Stimulated activated naive B cell treated with anti-CD40 and anti-IgM and Interleukin-4, amounts not matched to agents 10 μg/mL and 1 μg/mL and 100 μg/mL, for 72 hours (primary cell): ENCODE results near the gene GOT2.
"Not testable (repeated sequence)": the region's sequence is repeated elsewhere in the genome, so short reads cannot be mapped to it uniquely, and the experiment has no call there.

Source experiments
- ATAC-seq, 2 donors: fragments of 150-1000 bp; cut with Tn5 transposase; replicated peaks; 2 replicates each; pipeline ENCODE4 v1.10.0; 2021; ENCODE audit warnings: moderate library complexity in 1 of 2
- DNase-seq: peaks from one replicate; pipeline ENCODE4 v3.0.0; 2021
- H3K27ac Mint-ChIP-seq: one replicate; pipeline ENCODE4 v1.8.0; 2022; ENCODE audit warnings: mild to moderate bottlenecking, mixed read lengths
- H3K27me3 Mint-ChIP-seq, 2 donors: one replicate each; pipeline ENCODE4 v1.8.0; 2022; ENCODE audit warnings: mixed read lengths in 2 of 2
- H3K36me3 Mint-ChIP-seq, 2 donors: one replicate each; pipeline ENCODE4 v1.8.0; 2022; ENCODE audit warnings: mixed read lengths in 2 of 2, mild to moderate bottlenecking in 1 of 2
- H3K4me1 Mint-ChIP-seq, 2 donors: one replicate each; pipeline ENCODE4 v1.8.0; 2022; ENCODE audit warnings: mixed read lengths in 2 of 2, mild to moderate bottlenecking in 1 of 2
- H3K4me3 Mint-ChIP-seq, 2 donors: one replicate each; pipeline ENCODE4 v1.8.0; 2022; ENCODE audit warnings: mild to moderate bottlenecking in 2 of 2, mixed read lengths in 2 of 2, moderate library complexity in 1 of 2
- H3K9me3 Mint-ChIP-seq, 2 donors: one replicate each; pipeline ENCODE4 v1.8.0; 2022; ENCODE audit warnings: mixed read lengths in 2 of 2, mild to moderate bottlenecking in 1 of 2

Gene GOT2

DNA sequence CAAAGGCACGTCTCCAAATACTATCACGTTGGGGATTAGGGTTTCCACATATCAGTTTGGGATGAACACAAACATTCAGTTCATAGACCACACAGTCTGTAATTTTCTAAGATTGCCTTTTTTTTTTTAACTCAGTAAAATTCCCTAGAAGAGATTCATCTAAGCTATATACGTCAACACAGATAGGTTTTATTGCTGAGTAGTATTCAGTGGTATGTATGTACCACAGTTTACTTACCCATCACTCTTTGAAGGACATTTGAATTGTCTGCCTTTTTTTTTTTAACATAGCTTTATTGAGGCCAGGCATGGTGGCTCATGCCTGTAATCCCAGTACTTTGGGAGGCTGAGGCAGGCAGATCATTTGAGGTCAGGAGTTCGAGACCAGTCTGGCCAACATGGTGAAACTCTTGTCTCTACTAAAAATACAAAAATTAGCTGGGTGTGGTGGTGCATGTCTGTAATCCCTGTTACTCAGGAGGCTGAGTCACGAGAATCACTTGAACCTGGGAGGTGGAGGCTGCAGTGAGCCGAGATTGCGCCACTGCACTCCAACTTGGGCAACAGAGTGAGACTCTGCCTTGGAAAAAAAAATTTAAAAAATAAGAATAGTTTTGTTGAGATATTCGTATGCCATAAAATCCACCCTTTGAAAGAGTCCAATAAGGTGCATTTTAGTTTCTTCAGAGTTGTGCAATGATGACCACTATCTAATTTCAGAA lies 47.0 kb downstream of the GOT2 start:
- not testable (repeated sequence) for H3K27ac Mint-ChIP-seq, H3K9me3 Mint-ChIP-seq, ATAC-seq, H3K4me3 Mint-ChIP-seq, DNase-seq, H3K36me3 Mint-ChIP-seq
- Mint-ChIP-seq H3K27me3 (peaks cover 5 to 13% of the 10 kb centered on the region in 2 donors), H3K4me1 (peaks cover 15 to 20% of the 10 kb centered on the region in 2 donors)

DNA sequence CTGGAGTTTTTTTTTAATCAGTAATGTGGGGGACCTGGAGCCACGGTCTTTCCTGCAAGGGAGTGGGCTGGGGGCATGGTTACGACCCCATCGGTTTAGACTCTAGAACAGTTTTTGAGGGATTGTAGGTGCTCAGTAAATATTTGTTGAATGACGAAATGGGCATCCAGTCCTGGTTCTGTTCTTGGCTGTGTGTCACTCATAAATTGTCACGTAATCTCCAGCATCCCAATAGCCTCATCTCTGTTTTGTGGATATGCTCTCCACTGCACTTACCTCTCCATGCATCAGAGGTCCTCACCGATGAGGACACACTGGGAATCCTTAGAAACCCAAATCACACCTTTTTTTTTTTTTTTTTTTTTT lies 49.0 kb downstream of the GOT2 start:
- Mint-ChIP-seq H3K4me1 (peaks cover 18 to 26% of the 10 kb centered on the region in 2 donors), H3K27ac (no peak overlapping the region), H3K36me3 (peaks cover 4 to 10% of the 10 kb centered on the region in 2 donors)

DNA sequence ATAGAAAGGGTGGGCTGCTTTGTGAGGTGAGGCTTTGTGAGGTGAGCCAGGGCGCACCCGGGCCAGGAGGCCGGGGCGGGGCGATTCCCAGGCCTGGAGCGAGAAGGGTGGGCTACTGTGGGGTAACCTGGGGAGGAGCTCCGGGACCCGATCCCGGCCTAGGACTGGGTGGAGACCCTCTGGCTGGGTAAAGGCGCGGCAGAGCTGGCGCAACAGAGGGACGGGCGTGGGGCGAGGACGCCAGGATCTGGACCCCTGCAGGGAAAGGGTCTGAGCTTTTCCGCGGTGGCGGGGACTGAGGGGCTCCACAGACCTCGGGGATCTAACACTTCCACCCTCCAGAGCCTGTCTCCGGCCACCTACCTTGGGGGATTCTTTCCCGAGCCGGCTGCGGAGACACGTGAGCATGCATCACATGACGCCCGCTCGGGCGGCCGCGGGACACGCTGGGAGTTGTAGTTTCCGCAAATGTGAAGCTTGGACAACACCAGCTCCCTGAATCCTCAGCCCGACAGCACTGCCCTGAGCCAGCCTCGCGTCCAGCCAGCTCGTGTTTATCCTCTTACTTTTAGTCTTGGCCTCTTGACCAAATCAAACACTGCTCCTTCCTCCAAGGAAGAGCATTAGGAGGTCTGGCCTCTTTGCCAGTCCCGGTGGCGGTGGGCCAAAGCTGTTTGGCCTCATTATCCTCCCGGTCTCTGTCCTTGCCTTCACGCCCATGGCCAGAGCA lies 49.6 kb downstream of the GOT2 start, which contains the start of gene SLC38A7:
Gene SLC38A7 (minus strand): TSS at position 417 of the 730 bp plus-strand sequence. CDS start 4,644 bp downstream, outside the sequence.
- ATAC-seq: peak; percentile 98
- peaks cover 0 to 2% of the 10 kb centered on the region in 2 donors for H3K27me3 Mint-ChIP-seq
- peak within 1 kb of the TSS; percentile 92 for H3K27ac Mint-ChIP-seq
- peak within 1 kb of the TSS; percentile 90 to 94 for H3K4me3 Mint-ChIP-seq
- peaks cover 18 to 26% of the 10 kb centered on the region in 2 donors for H3K4me1 Mint-ChIP-seq
- peaks cover 4 to 16% of the 10 kb centered on the region in 2 donors for H3K36me3 Mint-ChIP-seq
- H3K9me3 Mint-ChIP-seq: no peaks in the 10 kb centered on the region
- peak; percentile 68 for DNase-seq

More for the DNA sequence above, 49.0 kb downstream of the GOT2 start:
- H3K27me3 Mint-ChIP-seq: peaks cover 0 to 7% of the 10 kb centered on the region in 2 donors
- ATAC-seq (no peak), DNase-seq (no peak)
- H3K4me3 Mint-ChIP-seq: peak overlapping the region; percentile 90 to 94
- H3K9me3 Mint-ChIP-seq: no peaks in the 10 kb centered on the region

- no peak for ATAC-seq
- Mint-ChIP-seq H3K36me3 (peaks cover 4 to 19% of the 10 kb centered on the region in 2 donors), H3K4me3 (peak overlapping the region; percentile 90 to 94), H3K27ac (peak overlapping the region; percentile 92), H3K9me3 (no peaks in the 10 kb centered on the region), H3K4me1 (peaks cover 18 to 26% of the 10 kb centered on the region in 2 donors), H3K27me3 (no peaks in the 10 kb centered on the region)
- DNase-seq: no peak
Measured at GRCh38 chr16:58684001-58684353, 50.1 kb downstream of the GOT2 start.

DNA sequence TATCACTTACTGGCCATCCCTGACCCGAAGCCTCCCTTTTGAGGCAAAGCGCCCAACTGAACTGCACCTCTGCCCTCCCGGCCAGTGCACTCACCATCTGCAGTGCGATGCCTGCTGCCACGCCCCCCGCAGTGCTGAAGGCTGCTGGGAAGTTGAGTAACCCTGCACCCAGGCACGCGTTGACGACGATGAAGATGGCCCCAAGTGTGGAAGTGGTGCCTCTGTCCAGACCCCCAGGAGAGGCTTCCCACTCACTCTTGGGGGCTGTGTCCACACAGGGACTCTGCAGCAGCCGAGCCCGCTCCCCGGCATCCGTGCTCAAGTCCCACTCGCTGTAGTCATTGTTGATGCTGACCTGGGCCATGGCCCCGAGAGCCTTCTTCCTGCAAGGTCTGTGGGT lies 54.4 kb downstream of the GOT2 start:
- Mint-ChIP-seq H3K4me3 (no peak overlapping the region), H3K36me3 (peaks cover 32 to 51% of the 10 kb centered on the region in 2 donors), H3K27me3 (no peaks in the 10 kb centered on the region), H3K4me1 (peaks cover 17 to 27% of the 10 kb centered on the region in 2 donors), H3K9me3 (no peaks in the 10 kb centered on the region), H3K27ac (no peak overlapping the region)
- no peak for DNase-seq
- ATAC-seq: no peak

GRCh38 chr16:58678716-58679115 lies 55.4 kb downstream of the GOT2 start:
- H3K9me3 Mint-ChIP-seq: no peaks in the 10 kb centered on the region
- DNase-seq: no peak
- H3K36me3 Mint-ChIP-seq: peaks cover 33 to 53% of the 10 kb centered on the region in 2 donors
- no peak for ATAC-seq
- no peaks in the 10 kb centered on the region for H3K27me3 Mint-ChIP-seq
- no peak overlapping the region for H3K4me3 Mint-ChIP-seq
- no peak overlapping the region for H3K27ac Mint-ChIP-seq
- H3K4me1 Mint-ChIP-seq: peaks cover 10 to 18% of the 10 kb centered on the region in 2 donors

- ATAC-seq (no peak), DNase-seq (no peak)
- H3K4me3 Mint-ChIP-seq: no peak overlapping the region
- peaks cover 36 to 53% of the 10 kb centered on the region in 2 donors for H3K36me3 Mint-ChIP-seq
- H3K4me1 Mint-ChIP-seq: peaks cover 6 to 13% of the 10 kb centered on the region in 2 donors
- no peaks in the 10 kb centered on the region for H3K9me3 Mint-ChIP-seq
- H3K27me3 Mint-ChIP-seq: no peaks in the 10 kb centered on the region
- no peak overlapping the region for H3K27ac Mint-ChIP-seq
Measured at GRCh38 chr16:58678269-58678668, 55.8 kb downstream of the GOT2 start.

GRCh38 chr16:58670946-58671583 lies 63.1 kb downstream of the GOT2 start:
- Mint-ChIP-seq H3K9me3 (no peaks in the 10 kb centered on the region), H3K4me1 (peaks cover 0 to 5% of the 10 kb centered on the region in 2 donors), H3K36me3 (peaks cover 41 to 48% of the 10 kb centered on the region in 2 donors), H3K27ac (no peak overlapping the region), H3K27me3 (no peaks in the 10 kb centered on the region), H3K4me3 (no peak overlapping the region)
- no peak for DNase-seq
- no peak for ATAC-seq

DNA sequence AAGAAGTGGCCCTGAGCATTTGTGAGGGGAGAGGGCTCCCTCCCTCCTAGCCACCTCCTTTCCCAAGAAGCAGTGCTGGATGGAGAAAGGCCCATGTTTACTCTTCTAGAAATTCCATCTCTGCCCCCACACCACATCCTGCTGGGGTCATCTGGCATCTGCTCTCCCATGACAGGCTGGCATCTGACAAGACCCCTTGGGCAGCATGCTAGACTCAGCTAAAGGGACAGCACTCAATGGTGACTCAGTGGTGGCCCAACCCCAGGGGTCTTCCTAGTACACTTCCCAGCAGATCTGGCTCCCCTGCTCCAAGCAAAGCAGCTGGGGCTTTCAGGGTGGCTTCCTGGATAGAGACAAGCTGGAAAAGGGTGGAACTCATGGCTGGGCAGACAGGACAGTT lies 63.9 kb downstream of the GOT2 start:
- Mint-ChIP-seq H3K4me3 (no peak overlapping the region), H3K36me3 (peaks cover 43 to 50% of the 10 kb centered on the region in 2 donors), H3K27ac (no peak overlapping the region), H3K9me3 (no peaks in the 10 kb centered on the region), H3K27me3 (no peaks in the 10 kb centered on the region), H3K4me1 (peaks cover 0 to 5% of the 10 kb centered on the region in 2 donors)
- DNase-seq: no peak
- no peak for ATAC-seq

DNA sequence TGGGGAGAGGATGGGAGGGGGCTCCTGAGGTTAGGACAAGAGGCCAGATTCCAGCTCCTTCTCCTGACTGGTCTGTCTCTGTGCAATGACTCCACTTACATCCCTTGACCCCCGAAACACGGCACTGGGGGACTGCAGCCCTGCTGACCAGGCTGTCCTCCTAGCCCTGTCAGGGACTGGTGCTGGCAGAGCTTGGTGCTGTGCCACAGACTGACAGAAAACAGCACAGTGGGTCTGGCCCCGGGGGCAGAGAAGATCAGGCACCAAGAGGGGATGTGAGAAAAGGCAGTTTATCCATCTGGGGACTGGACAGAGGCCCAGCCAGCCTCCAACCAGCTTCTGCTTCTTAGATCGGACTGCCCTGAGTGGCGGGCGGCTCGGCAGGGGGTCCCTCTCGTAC lies 68.9 kb downstream of the GOT2 start:
- Mint-ChIP-seq H3K27me3 (no peaks in the 10 kb centered on the region), H3K4me1 (no peaks in the 10 kb centered on the region), H3K27ac (no peak overlapping the region), H3K9me3 (no peaks in the 10 kb centered on the region), H3K36me3 (peaks cover 24 to 28% of the 10 kb centered on the region in 2 donors), H3K4me3 (no peak overlapping the region)
- no peak for ATAC-seq
- DNase-seq: no peak

- Mint-ChIP-seq H3K27me3 (no peaks in the 10 kb centered on the region), H3K27ac (peak overlapping the region; percentile 2), H3K4me3 (no peak overlapping the region), H3K36me3 (peaks cover 8% of the 10 kb centered on the region in 2 donors), H3K9me3 (no peaks in the 10 kb centered on the region), H3K4me1 (no peaks in the 10 kb centered on the region)
- ATAC-seq: peak; percentile 90 to 94
- DNase-seq: no peak
Measured at GRCh38 chr16:58661199-58661830, 72.8 kb downstream of the GOT2 start.

DNA sequence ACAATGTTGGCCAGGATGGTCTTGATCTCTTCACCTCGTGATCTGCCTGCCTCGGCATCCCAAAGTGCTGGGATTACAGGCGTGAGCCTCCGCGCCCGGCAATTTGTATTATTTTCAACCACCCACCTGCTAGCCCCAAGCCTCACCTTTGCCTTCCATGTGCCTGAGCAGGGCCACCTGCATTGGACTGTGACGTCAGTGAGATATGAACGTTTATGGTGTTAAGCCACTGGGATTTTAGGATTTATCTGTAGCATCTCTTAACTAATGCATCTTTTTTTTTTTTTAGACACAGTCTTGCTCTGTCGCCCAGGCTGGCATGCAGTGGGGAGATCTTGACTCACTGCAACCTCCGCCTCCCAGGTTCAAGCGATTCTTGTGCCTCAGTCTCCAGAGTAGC lies 74.2 kb downstream of the GOT2 start:
- not testable (repeated sequence) for ATAC-seq, H3K4me3 Mint-ChIP-seq, H3K36me3 Mint-ChIP-seq, H3K27me3 Mint-ChIP-seq, H3K27ac Mint-ChIP-seq, H3K9me3 Mint-ChIP-seq, DNase-seq, H3K4me1 Mint-ChIP-seq

DNA sequence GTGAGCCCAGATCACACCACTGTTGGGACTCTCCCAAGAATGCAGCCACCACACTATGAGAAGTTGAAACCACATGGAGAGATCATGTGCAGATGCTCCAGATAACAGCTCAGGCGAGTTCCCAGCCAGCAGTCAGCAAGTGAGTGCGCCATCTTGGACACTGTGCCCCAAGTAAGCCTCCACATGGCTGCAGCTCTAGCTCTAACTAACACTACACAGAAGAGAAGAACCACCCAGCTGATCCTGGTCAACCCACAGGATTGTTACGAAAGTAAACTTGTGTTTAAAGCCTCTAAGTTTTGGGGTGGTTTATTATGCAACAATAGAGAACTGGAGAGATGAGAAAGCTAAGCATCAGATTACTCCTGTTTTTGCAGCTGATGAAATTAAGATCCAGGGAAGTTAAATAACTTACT lies 75.3 kb downstream of the GOT2 start:
- Mint-ChIP-seq H3K27ac (no peak overlapping the region), H3K9me3 (no peaks in the 10 kb centered on the region), H3K4me3 (no peak overlapping the region), H3K36me3 (no peaks in the 10 kb centered on the region), H3K27me3 (peaks cover 0 to 6% of the 10 kb centered on the region in 2 donors), H3K4me1 (no peaks in the 10 kb centered on the region)
- DNase-seq: no peak
- ATAC-seq: no peak
